Suprapubic skin (tissue), 3 donors: ENCODE measurements around the gene MEIS1.

Experiments used
- CTCF ChIP-seq, 2 donors: fragments of 200-600 bp in 1 of 2; fragments of 450-650 bp in 1 of 2; sonication (generic) in 1 of 2; IDR thresholded peaks; one replicate each; pipeline ENCODE4 v1.5.1; 2016 to 2019; ENCODE audit warnings: antibody characterized with exemption in 2 of 2, mild to moderate bottlenecking in 1 of 2, moderate library complexity in 1 of 2
- POLR2AphosphoS5 ChIP-seq, 3 donors: sonication (generic); formaldehyde crosslinking; IDR thresholded peaks; one replicate each; pipeline ENCODE4 v1.6.1; 2017; ENCODE audit warnings: antibody characterized with exemption in 3 of 3

- TF ChIP-seq CTCF (IDR thresholded peaks at IDR 0.05) (no peak), POLR2AphosphoS5 (IDR thresholded peaks at IDR 0.05) (no peak)
Measured at GRCh38 chr2:66437109-66437690, 2.3 kb downstream of the MEIS1 start.
